ENCODE results near the gene KPNA3. TPM values are rescaled to one million over a fixed set of nuclear protein-coding genes. Genes with fewer than 3 reads are reported as not detected.

KPNA3 gene
- total RNA-seq, 6 experiments from 2014 or later, result 57.2 to 74.4 (median 65.6) TPM

- H3K4me1 Mint-ChIP-seq (ENCODE audit: low read depth), result peaks cover 67% of the 10 kb centered on the region
- TF ChIP-seq CTCF (IDR thresholded peaks at IDR 0.05), result no peak
- H3K27ac Mint-ChIP-seq, result no peak overlapping the region
- peaks cover 16% of the 10 kb centered on the region for H3K36me3 Mint-ChIP-seq (ENCODE audit: low read depth)
- DNase-seq, result no peak
- H3K4me3 Mint-ChIP-seq, result no peak overlapping the region
- H3K9me3 Mint-ChIP-seq, result no peaks in the 10 kb centered on the region
- no peaks in the 10 kb centered on the region for H3K27me3 Mint-ChIP-seq (ENCODE audit: insufficient read depth)
These were observed 6.0 kb downstream of the KPNA3 start for GRCh38 chr13:49786401-49787008.

GRCh38 chr13:49784886-49785570, 7.5 kb downstream of the KPNA3 start:
- no peak for DNase-seq
- no peaks in the 10 kb centered on the region for H3K27me3 Mint-ChIP-seq (ENCODE audit: insufficient read depth)

GRCh38 chr13:49783865-49784264, 8.6 kb downstream of the KPNA3 start:
- Mint-ChIP-seq H3K36me3 (ENCODE audit: low read depth) (0 out of 2 replicates have a peak, but pooled peaks cover 3% of the 10 kb centered on the region), H3K9me3 (no peaks in the 10 kb centered on the region), H3K4me1 (ENCODE audit: low read depth) (peaks cover 60% of the 10 kb centered on the region), H3K4me3 (no peak overlapping the region), H3K27me3 (ENCODE audit: insufficient read depth) (no peaks in the 10 kb centered on the region), H3K27ac (no peak overlapping the region)
- no peak for TF ChIP-seq CTCF (IDR thresholded peaks at IDR 0.05)
- no peak for DNase-seq

More at GRCh38 chr13:49784886-49785570, 7.5 kb downstream of the KPNA3 start:
- no peak for TF ChIP-seq CTCF (IDR thresholded peaks at IDR 0.05)
- no peak overlapping the region for H3K4me3 Mint-ChIP-seq
- peaks cover 11% of the 10 kb centered on the region for H3K36me3 Mint-ChIP-seq (ENCODE audit: low read depth)
- H3K27ac Mint-ChIP-seq, result no peak overlapping the region
- H3K9me3 Mint-ChIP-seq, result no peaks in the 10 kb centered on the region
- peaks cover 62% of the 10 kb centered on the region for H3K4me1 Mint-ChIP-seq (ENCODE audit: low read depth)

- H3K27ac Mint-ChIP-seq, result no peak overlapping the region
- no peaks in the 10 kb centered on the region for H3K36me3 Mint-ChIP-seq (ENCODE audit: low read depth)
- no peak for DNase-seq
- H3K9me3 Mint-ChIP-seq, result no peaks in the 10 kb centered on the region
- TF ChIP-seq CTCF (IDR thresholded peaks at IDR 0.05), result no peak
- H3K4me3 Mint-ChIP-seq, result no peak overlapping the region
- H3K4me1 Mint-ChIP-seq (ENCODE audit: low read depth), result peaks cover 60% of the 10 kb centered on the region
- H3K27me3 Mint-ChIP-seq (ENCODE audit: insufficient read depth), result no peaks in the 10 kb centered on the region
These were observed 9.7 kb downstream of the KPNA3 start for GRCh38 chr13:49782784-49783183.

GRCh38 chr13:49781806-49782205, 10.7 kb downstream of the KPNA3 start:
- Mint-ChIP-seq H3K36me3 (ENCODE audit: low read depth) (no peaks in the 10 kb centered on the region), H3K9me3 (no peaks in the 10 kb centered on the region), H3K27ac (no peak overlapping the region), H3K4me3 (no peak overlapping the region), H3K27me3 (ENCODE audit: insufficient read depth) (no peaks in the 10 kb centered on the region), H3K4me1 (ENCODE audit: low read depth) (peaks cover 66% of the 10 kb centered on the region)
- no peak for TF ChIP-seq CTCF (IDR thresholded peaks at IDR 0.05)
- DNase-seq, result no peak
